ENCODE measurements around the gene BOC. TPM values are rescaled to one million over a fixed set of nuclear protein-coding genes. Genes with fewer than 3 reads are reported as not detected.

BOC gene
- total and polyA plus RNA-seq, 8 donors = 4.9 to 19.5 (median 9.9) TPM

DNA sequence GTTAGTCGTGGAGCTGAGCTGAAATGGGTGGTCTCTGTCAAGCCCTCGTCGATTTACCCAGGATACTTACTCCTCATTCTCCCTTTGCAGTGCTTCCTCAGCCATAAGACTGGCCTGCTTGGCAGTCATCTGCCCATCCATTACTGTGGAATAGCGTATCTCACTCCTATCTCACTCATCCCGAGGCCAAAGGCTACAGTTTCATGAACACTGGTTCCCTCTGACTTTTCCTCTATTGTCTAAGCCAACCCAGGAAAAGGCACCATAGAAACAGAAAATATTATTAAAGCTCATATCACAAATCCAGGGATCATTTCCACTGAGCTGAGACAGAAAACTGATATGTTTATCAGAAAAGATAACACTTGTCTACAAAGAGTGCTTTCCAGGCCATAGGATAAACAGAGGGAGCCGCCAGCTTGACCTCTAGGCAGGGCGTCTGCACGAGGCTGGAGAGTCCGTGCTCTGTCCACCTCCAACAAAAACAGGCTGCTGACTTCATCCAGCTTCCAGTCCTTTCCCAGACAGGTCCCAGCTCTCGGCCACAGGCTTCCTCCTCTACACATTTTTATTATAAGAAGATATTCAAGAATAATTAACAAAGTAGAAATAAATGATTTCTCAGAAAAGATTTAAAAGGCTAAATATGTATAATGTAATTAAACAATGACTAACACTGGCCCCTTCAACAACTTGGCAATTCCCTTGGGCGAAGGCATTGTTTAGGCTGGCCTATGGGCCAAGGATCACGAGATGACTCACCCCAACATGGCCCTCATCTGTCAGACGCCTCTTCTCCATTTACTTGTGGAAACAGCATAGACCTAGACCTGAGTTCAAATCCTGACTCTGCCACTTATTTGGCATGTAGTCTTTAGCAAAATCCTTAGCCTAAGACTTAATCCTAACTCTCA lies 27.4 kb upstream of the BOC start:
- WGBS, 2 donors = 66% methylated on average over 13 of the region's 13 CpGs
- DNase-seq = no peak
- H3K4me3 ChIP-seq = no peak overlapping the region
- H3K36me3 ChIP-seq = no peaks in the 10 kb centered on the region
- FAIRE-seq = no peak
- intact Hi-C loops (cut with DNase I) = no loop called here
- H3K4me1 ChIP-seq = no peaks in the 10 kb centered on the region
- no peaks in the 10 kb centered on the region for H3K27me3 ChIP-seq
- no peaks in the 10 kb centered on the region for H3K9me3 ChIP-seq
- ATAC-seq = peak in 3 of 4 donors; percentile 27 to 48 (median 35)
- no peak overlapping the region for H3K27ac ChIP-seq
- TF ChIP-seq, protein P1, sequence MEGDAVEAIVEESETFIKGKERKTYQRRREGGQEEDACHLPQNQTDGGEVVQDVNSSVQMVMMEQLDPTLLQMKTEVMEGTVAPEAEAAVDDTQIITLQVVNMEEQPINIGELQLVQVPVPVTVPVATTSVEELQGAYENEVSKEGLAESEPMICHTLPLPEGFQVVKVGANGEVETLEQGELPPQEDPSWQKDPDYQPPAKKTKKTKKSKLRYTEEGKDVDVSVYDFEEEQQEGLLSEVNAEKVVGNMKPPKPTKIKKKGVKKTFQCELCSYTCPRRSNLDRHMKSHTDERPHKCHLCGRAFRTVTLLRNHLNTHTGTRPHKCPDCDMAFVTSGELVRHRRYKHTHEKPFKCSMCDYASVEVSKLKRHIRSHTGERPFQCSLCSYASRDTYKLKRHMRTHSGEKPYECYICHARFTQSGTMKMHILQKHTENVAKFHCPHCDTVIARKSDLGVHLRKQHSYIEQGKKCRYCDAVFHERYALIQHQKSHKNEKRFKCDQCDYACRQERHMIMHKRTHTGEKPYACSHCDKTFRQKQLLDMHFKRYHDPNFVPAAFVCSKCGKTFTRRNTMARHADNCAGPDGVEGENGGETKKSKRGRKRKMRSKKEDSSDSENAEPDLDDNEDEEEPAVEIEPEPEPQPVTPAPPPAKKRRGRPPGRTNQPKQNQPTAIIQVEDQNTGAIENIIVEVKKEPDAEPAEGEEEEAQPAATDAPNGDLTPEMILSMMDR (IDR thresholded peaks at IDR 0.05) = no peak

GRCh38 chr3:113185194-113185835 lies 26.0 kb upstream of the BOC start:
- TF ChIP-seq, protein P1 (IDR thresholded peaks at IDR 0.05) = no peak
- H3K9me3 ChIP-seq = no peaks in the 10 kb centered on the region
- no peak overlapping the region for H3K27ac ChIP-seq
- FAIRE-seq (no peak), DNase-seq (no peak), ATAC-seq (no peak)
- no peaks in the 10 kb centered on the region for H3K4me1 ChIP-seq
- H3K27me3 ChIP-seq = no peaks in the 10 kb centered on the region
- no peak overlapping the region for H3K4me3 ChIP-seq
- intact Hi-C loops (cut with DNase I) = no loop called here
- H3K36me3 ChIP-seq = no peaks in the 10 kb centered on the region

DNA sequence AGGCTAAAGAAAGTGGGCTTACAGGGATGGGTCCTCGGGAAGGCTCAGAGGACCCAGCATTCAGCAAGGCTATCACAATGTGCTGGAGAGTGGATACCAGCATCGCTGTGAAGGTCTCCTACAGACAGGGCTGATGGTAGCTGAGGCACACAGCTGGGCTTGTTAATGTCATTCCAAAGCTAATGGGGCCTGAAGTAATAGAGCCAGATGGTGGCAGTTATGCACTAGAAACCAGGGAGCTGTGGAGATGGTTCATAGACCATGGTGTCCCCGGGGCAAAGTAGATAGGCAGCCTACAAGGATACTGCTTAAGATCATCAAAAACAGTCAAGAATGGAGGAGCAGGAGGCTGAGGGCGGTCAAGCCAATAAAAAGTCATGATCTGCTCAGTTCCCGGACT lies 24.8 kb upstream of the BOC start:
- Histone ChIP-seq H3K36me3 (no peaks in the 10 kb centered on the region), H3K9me3 (no peaks in the 10 kb centered on the region), H3K27ac (no peak overlapping the region), H3K4me1 (no peaks in the 10 kb centered on the region), H3K27me3 (no peaks in the 10 kb centered on the region), H3K4me3 (no peak overlapping the region)
- DNase-seq (no peak), ATAC-seq (no peak), FAIRE-seq (no peak)
- intact Hi-C loops (cut with DNase I) = no loop called here
- 87 to 92% methylated on average over 5 of the region's 5 CpGs for WGBS, 2 donors
- TF ChIP-seq, protein P1 (IDR thresholded peaks at IDR 0.05) = no peak

GRCh38 chr3:113193288-113193687 lies 18.1 kb upstream of the BOC start:
- TF ChIP-seq, protein P1 (IDR thresholded peaks at IDR 0.05) = no peak
- Histone ChIP-seq H3K36me3 (no peaks in the 10 kb centered on the region), H3K27me3 (no peaks in the 10 kb centered on the region), H3K4me1 (no peaks in the 10 kb centered on the region), H3K9me3 (no peaks in the 10 kb centered on the region), H3K4me3 (no peak overlapping the region), H3K27ac (no peak overlapping the region)
- ATAC-seq = peak in 1 of 4 donors; percentile 14
- WGBS, 2 donors = 74 to 79% methylated on average over 8 of the region's 8 CpGs
- no peak for FAIRE-seq
- DNase-seq = no peak
- intact Hi-C loops (cut with DNase I) = no loop called here

GRCh38 chr3:113193719-113194118 lies 17.6 kb upstream of the BOC start:
- FAIRE-seq (no peak), ATAC-seq (no peak), DNase-seq (no peak)
- Histone ChIP-seq H3K9me3 (no peaks in the 10 kb centered on the region), H3K27me3 (no peaks in the 10 kb centered on the region), H3K27ac (no peak overlapping the region), H3K4me1 (no peaks in the 10 kb centered on the region), H3K36me3 (no peaks in the 10 kb centered on the region), H3K4me3 (no peak overlapping the region)
- 81 to 93% methylated on average over 1 of the region's 1 CpG for WGBS, 2 donors
- intact Hi-C loops (cut with DNase I) = no loop called here
- TF ChIP-seq, protein P1 (IDR thresholded peaks at IDR 0.05) = no peak
